ENCODE data around the gene GRIA2.

- TF ChIP-seq, protein P1, sequence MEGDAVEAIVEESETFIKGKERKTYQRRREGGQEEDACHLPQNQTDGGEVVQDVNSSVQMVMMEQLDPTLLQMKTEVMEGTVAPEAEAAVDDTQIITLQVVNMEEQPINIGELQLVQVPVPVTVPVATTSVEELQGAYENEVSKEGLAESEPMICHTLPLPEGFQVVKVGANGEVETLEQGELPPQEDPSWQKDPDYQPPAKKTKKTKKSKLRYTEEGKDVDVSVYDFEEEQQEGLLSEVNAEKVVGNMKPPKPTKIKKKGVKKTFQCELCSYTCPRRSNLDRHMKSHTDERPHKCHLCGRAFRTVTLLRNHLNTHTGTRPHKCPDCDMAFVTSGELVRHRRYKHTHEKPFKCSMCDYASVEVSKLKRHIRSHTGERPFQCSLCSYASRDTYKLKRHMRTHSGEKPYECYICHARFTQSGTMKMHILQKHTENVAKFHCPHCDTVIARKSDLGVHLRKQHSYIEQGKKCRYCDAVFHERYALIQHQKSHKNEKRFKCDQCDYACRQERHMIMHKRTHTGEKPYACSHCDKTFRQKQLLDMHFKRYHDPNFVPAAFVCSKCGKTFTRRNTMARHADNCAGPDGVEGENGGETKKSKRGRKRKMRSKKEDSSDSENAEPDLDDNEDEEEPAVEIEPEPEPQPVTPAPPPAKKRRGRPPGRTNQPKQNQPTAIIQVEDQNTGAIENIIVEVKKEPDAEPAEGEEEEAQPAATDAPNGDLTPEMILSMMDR (IDR thresholded peaks at IDR 0.05; ENCODE audit: borderline replicate concordance, extremely low read depth, low read length, poor library complexity, severe bottlenecking) = no peak
- no peak for TF ChIP-seq EZH2 (IDR thresholded peaks at IDR 0.05; ENCODE audit: borderline replicate concordance, low read depth, low read length, severe bottlenecking)
Measured at GRCh38 chr4:157300701-157301100, 80.2 kb downstream of the GRIA2 start.

All from DND-41 (cell line).